ENCODE measurements around the gene METRN. TPM values are rescaled to one million over a fixed set of nuclear protein-coding genes. Genes with fewer than 3 reads are reported as not detected.
A peak's percentile ranks its signal among the peaks of the same experiment; 100 is the strongest.

Gene METRN
- total RNA-seq, 4 donors from 2014 or later: 56.5 to 143 (median 78.0) TPM

- no peaks in the 10 kb centered on the region for H3K9me3 ChIP-seq
- TF ChIP-seq POLR2AphosphoS5 (IDR thresholded peaks at IDR 0.05): no peak
- TF ChIP-seq EP300 (IDR thresholded peaks at IDR 0.05): no peak
- no peak for TF ChIP-seq CTCF (IDR thresholded peaks at IDR 0.05)
- TF ChIP-seq POLR2A (IDR thresholded peaks at IDR 0.05; ENCODE audit: low read depth): no peak
- peaks cover 8 to 26% (median 18%) of the 10 kb centered on the region in 4 donors for H3K36me3 ChIP-seq
- intact Hi-C loops (cut with DNase I): no loop called here
- peaks cover 29 to 45% (median 40%) of the 10 kb centered on the region in 4 donors for H3K4me1 ChIP-seq
- no peak for DNase-seq (ENCODE audit: extremely low spot score)
- no peak within 1 kb of the TSS for H3K27ac ChIP-seq (replicated peaks in 1 of 4)
- H3K27me3 ChIP-seq: peaks cover 0 to 53% (median 24%) of the 10 kb centered on the region in 4 donors
- H3K4me3 ChIP-seq: peak within 1 kb of the TSS; percentile 56 to 66 (median 58)
- no CpG with 5 or more reads among the region's 88 CpGs for WGBS
Measured at GRCh38 chr16:726438-727290, 11.7 kb downstream of the METRN start, which contains the start of the genes CCDC78 and HAGHL. Gene CCDC78, minus strand, starts transcription at chr16:726443. Its CDS starts 76 bp downstream, at chr16:726367. Gene HAGHL, plus strand, starts transcription at chr16:727106. Its CDS starts 404 bp downstream, at chr16:727510.

GRCh38 chr16:727291-727977 lies 12.5 kb downstream of the METRN start:
- intact Hi-C loops (cut with DNase I): no loop called here
- Histone ChIP-seq H3K4me1 (peaks cover 26 to 38% (median 33%) of the 10 kb centered on the region in 4 donors), H3K27ac (replicated peaks in 1 of 4) (no peak overlapping the region), H3K36me3 (peaks cover 12 to 34% (median 24%) of the 10 kb centered on the region in 4 donors), H3K27me3 (peaks cover 0 to 53% (median 24%) of the 10 kb centered on the region in 4 donors), H3K4me3 (peak overlapping the region; percentile 56 to 66 (median 58)), H3K9me3 (no peaks in the 10 kb centered on the region)
- TF ChIP-seq POLR2A (IDR thresholded peaks at IDR 0.05; ENCODE audit: low read depth) (peak; percentile 22), POLR2AphosphoS5 (IDR thresholded peaks at IDR 0.05) (no peak)
- no peak for DNase-seq (ENCODE audit: extremely low spot score)
- 0% methylated on average over 12 of the region's 61 CpGs for WGBS

GRCh38 chr16:728131-728889 lies 13.4 kb downstream of the METRN start:
- Histone ChIP-seq H3K27ac (replicated peaks in 1 of 4) (no peak overlapping the region), H3K36me3 (peaks cover 12 to 37% (median 33%) of the 10 kb centered on the region in 4 donors), H3K9me3 (no peaks in the 10 kb centered on the region), H3K4me1 (peaks cover 26 to 35% (median 32%) of the 10 kb centered on the region in 4 donors), H3K4me3 (peak overlapping the region; percentile 56 to 66 (median 58)), H3K27me3 (peaks cover 0 to 53% (median 24%) of the 10 kb centered on the region in 4 donors)
- TF ChIP-seq POLR2AphosphoS5 (IDR thresholded peaks at IDR 0.05) (peak in 1 of 2 donors; percentile 3), POLR2A (IDR thresholded peaks at IDR 0.05; ENCODE audit: low read depth) (no peak), CTCF (IDR thresholded peaks at IDR 0.05) (no peak)
- WGBS: 0% methylated on average over 2 of the region's 80 CpGs
- intact Hi-C loops (cut with DNase I): no loop called here
- DNase-seq (ENCODE audit: extremely low spot score): no peak

GRCh38 chr16:728890-729744 lies 14.2 kb downstream of the METRN start:
- Histone ChIP-seq H3K4me1 (peaks cover 26 to 35% (median 32%) of the 10 kb centered on the region in 4 donors), H3K27ac (replicated peaks in 1 of 4) (no peak overlapping the region), H3K4me3 (peak overlapping the region; percentile 56 to 66 (median 58)), H3K27me3 (peaks cover 0 to 52% (median 24%) of the 10 kb centered on the region in 4 donors), H3K9me3 (no peaks in the 10 kb centered on the region), H3K36me3 (peaks cover 16 to 45% (median 41%) of the 10 kb centered on the region in 4 donors)
- no peak for DNase-seq (ENCODE audit: extremely low spot score)
- intact Hi-C loops (cut with DNase I): no loop called here
- WGBS: 95% methylated on average over 4 of the region's 55 CpGs
- TF ChIP-seq CTCF (IDR thresholded peaks at IDR 0.05) (no peak), POLR2AphosphoS5 (IDR thresholded peaks at IDR 0.05) (no peak), POLR2A (IDR thresholded peaks at IDR 0.05; ENCODE audit: low read depth) (no peak), EP300 (IDR thresholded peaks at IDR 0.05) (no peak)

Measured in esophagus muscularis mucosa (tissue), 4 donors.